A673 (cell line): ENCODE data around the gene GMDS. TPM values are rescaled to one million over a fixed set of nuclear protein-coding genes. Genes with fewer than 3 reads are reported as not detected.

Experiments
- BruUV-seq: library from RNA; stranded (reverse); fragments of 400-500 nt; replicated peaks from 2 replicates; lab custom pipeline; 2021; lab: Mats Ljungman, UMichigan
- CTCF ChIA-PET: fragments of 300-600 bp; sonication (Branson Sonifier 250); formaldehyde crosslinking; loops from one replicate; lab custom pipeline; 2022; ENCODE audit warnings: antibody characterized with exemption; lab: Charles Lee
- POLR2A ChIA-PET: fragments of 300-600 bp; sonication (Branson Sonifier 250); formaldehyde crosslinking; loops from one replicate; lab custom pipeline; 2022; ENCODE audit warnings: antibody characterized with exemption; ENCODE audit not compliant: low non-redundant PET; lab: Charles Lee
- DNase-seq: peaks from one replicate; pipeline ENCODE4 v3.0.0-alpha.2; 2015; ENCODE audit warnings: low spot score
- H3K27ac ChIP-seq: fragments of 200-600 bp; sonication (generic); 2 replicates; pipeline ENCODE4 v1.5.1; 2016; ENCODE audit warnings: mixed run types, low read depth, mild to moderate bottlenecking, mixed read lengths, antibody characterized with exemption, low read length; ENCODE audit not compliant: poor library complexity, severe bottlenecking
- H3K27me3 ChIP-seq: fragments of 200-600 bp; sonication (generic); replicated peaks from 2 replicates; pipeline ENCODE4 v1.6.1; 2017; ENCODE audit warnings: mixed run types, low read depth, mild to moderate bottlenecking, mixed read lengths, antibody characterized with exemption, low read length; ENCODE audit not compliant: insufficient read depth, poor library complexity
- H3K36me3 ChIP-seq: fragments of 200-600 bp; sonication (generic); 2 replicates; pipeline ENCODE4 v1.6.1; 2016; ENCODE audit warnings: mixed run types, mild to moderate bottlenecking, mixed read lengths, antibody characterized with exemption, low read length; ENCODE audit not compliant: insufficient read depth, poor library complexity, severe bottlenecking
- H3K4me1 ChIP-seq: fragments of 200-600 bp; sonication (generic); 2 replicates; pipeline ENCODE4 v1.6.1; 2017; ENCODE audit warnings: mixed run types, mild to moderate bottlenecking, mixed read lengths, antibody characterized with exemption, low read length; ENCODE audit not compliant: insufficient read depth, poor library complexity, severe bottlenecking
- H3K4me3 ChIP-seq: fragments of 200-600 bp; sonication (generic); 2 replicates; pipeline ENCODE4 v1.5.1; 2016; ENCODE audit warnings: low read depth, mixed run types, mild to moderate bottlenecking, mixed read lengths, low read length; ENCODE audit not compliant: poor library complexity, severe bottlenecking
- H3K9me3 ChIP-seq: fragments of 200-600 bp; sonication (generic); 2 replicates; pipeline ENCODE4 v1.6.1; 2016; ENCODE audit warnings: mixed run types, low read depth, mild to moderate bottlenecking, mixed read lengths, antibody characterized with exemption, low read length; ENCODE audit not compliant: poor library complexity, severe bottlenecking
- CTCF ChIP-seq: fragments of 300-800, 200-600 bp; sonication (generic); conservative IDR thresholded peaks from 2 replicates; pipeline ENCODE4 v1.5.1; 2017; ENCODE audit warnings: low read depth, mild to moderate bottlenecking, antibody characterized with exemption, low read length, moderate library complexity, mixed read lengths
- EZH2 ChIP-seq: fragments of 200-600 bp; sonication (generic); IDR thresholded peaks from 2 replicates; pipeline ENCODE4 v1.6.1; 2017; ENCODE audit warnings: borderline replicate concordance, low read depth, mild to moderate bottlenecking, mixed read lengths, antibody characterized with exemption, low read length; ENCODE audit not compliant: poor library complexity, severe bottlenecking
- intact Hi-C: fragments of 100-400 bp; cut with micrococcal nuclease; formaldehyde crosslinking; loops from one replicate; pipeline ENCODE4 v1.10.0; 2022; ENCODE audit not compliant: unreplicated experiment
- total RNA-seq: library from RNA; stranded (reverse); gene quantifications from 2 replicates; pipeline ENCODE4 v1.2.3, GENCODE V29; 2021

The GMDS gene
- total RNA-seq, 1 experiment from 2014 or later, result 15.2 TPM

GRCh38 chr6:1595271-1596087 is 649.9 kb downstream of the GMDS start:
- Histone ChIP-seq H3K36me3 (no peaks in the 10 kb centered on the region), H3K4me1 (peaks cover 3% of the 10 kb centered on the region), H3K27me3 (peaks cover 53% of the 10 kb centered on the region), H3K9me3 (no peaks in the 10 kb centered on the region), H3K27ac (no peak overlapping the region), H3K4me3 (peak overlapping the region; percentile 37)
- no peak for TF ChIP-seq CTCF
- no peak for TF ChIP-seq EZH2
- intact Hi-C loops, result loop anchor here (1.0 to 5.0 kb wide), 5 partner anchors 601 to 1152 kb away; no protein-coding TSS in a partner anchor
- POLR2A ChIA-PET, result no interaction called here
- BruUV-seq, result no TSS peak
- no peak for DNase-seq
- CTCF ChIA-PET, result interaction anchor here (1.1 to 1.7 kb wide), 4 partner anchors 33 to 1039 kb away, joined by 3 to 7 read pairs (median 6); no protein-coding TSS in a partner anchor

GRCh38 chr6:1594445-1595200 is 650.8 kb downstream of the GMDS start:
- Histone ChIP-seq H3K4me3 (no peak overlapping the region), H3K36me3 (no peaks in the 10 kb centered on the region), H3K9me3 (no peaks in the 10 kb centered on the region), H3K27ac (no peak overlapping the region), H3K4me1 (peaks cover 3% of the 10 kb centered on the region), H3K27me3 (peaks cover 62% of the 10 kb centered on the region)
- POLR2A ChIA-PET, result no interaction called here
- intact Hi-C loops, result loop anchor here (5.0 kb wide), 2 partner anchors 853 to 1153 kb away; no protein-coding TSS in a partner anchor
- TF ChIP-seq CTCF (no peak), EZH2 (no peak)
- no TSS peak for BruUV-seq
- CTCF ChIA-PET, result interaction anchor here (0.6 to 1.7 kb wide), 2 partner anchors 526 to 759 kb away, joined by 3 to 7 read pairs; no protein-coding TSS in a partner anchor
- no peak for DNase-seq

GRCh38 chr6:1593958-1594314 is 651.5 kb downstream of the GMDS start:
- Histone ChIP-seq H3K27me3 (peaks cover 69% of the 10 kb centered on the region), H3K27ac (no peak overlapping the region), H3K36me3 (no peaks in the 10 kb centered on the region), H3K9me3 (no peaks in the 10 kb centered on the region), H3K4me1 (peaks cover 3% of the 10 kb centered on the region), H3K4me3 (no peak overlapping the region)
- DNase-seq, result no peak
- no peak for TF ChIP-seq CTCF
- TF ChIP-seq EZH2, result no peak
- POLR2A ChIA-PET, result no interaction called here
- intact Hi-C loops, result no loop called here
- CTCF ChIA-PET, result no interaction called here
- no TSS peak for BruUV-seq
